Mucosa of descending colon (tissue), 3 donors: ENCODE results near the gene SLC16A8. TPM values are rescaled to one million over a fixed set of nuclear protein-coding genes. Genes with fewer than 3 reads are reported as not detected.

ENCODE experiments used
- ATAC-seq: fragments of 200-7000 bp; cut with Tn5 transposase; one replicate; pipeline ENCODE4 v1.9.1; 2020; ENCODE audit warnings: mild to moderate bottlenecking, moderate library complexity
- DNase-seq, 3 donors: peaks; one replicate each; pipeline ENCODE4 v3.0.0-alpha.2; 2020
- H3K36me3 ChIP-seq: fragments of 200-600 bp; one replicate; pipeline ENCODE4 v1.8.0; 2021; ENCODE audit warnings: low read depth, mild to moderate bottlenecking
- H3K4me1 ChIP-seq: fragments of 200-600 bp; one replicate; pipeline ENCODE4 v1.8.0; 2021; ENCODE audit warnings: low read depth, mild to moderate bottlenecking
- H3K4me3 ChIP-seq: fragments of 200-600 bp; one replicate; pipeline ENCODE4 v1.8.0; 2021; ENCODE audit warnings: mild to moderate bottlenecking
- H3K9me3 ChIP-seq: fragments of 200-600 bp; one replicate; pipeline ENCODE4 v1.8.0; 2021; ENCODE audit warnings: mild to moderate bottlenecking
- intact Hi-C, 2 donors: fragments of 100-400 bp; cut with DNase I in 1 of 2; cut with micrococcal nuclease in 1 of 2; formaldehyde crosslinking; loops; one replicate each; pipeline versions ENCODE4 v1.11.0 to v1.11.1; 2022; cut with DNase I, micrococcal nuclease
- total RNA-seq, 3 donors: library from RNA; stranded (reverse); fragmentation: NEBNext Ultra II Directional in 2 of 3; extraction: Animal tissue kit (Norgen Biotek cat#: 25700) in 2 of 3; gene quantifications; one replicate each; pipeline versions ENCODE4 v1.2.1 to v1.2.4, GENCODE V29; 2021 to 2023
- TF ChIP-seq, protein P1 (sequence below): fragments of 200-600 bp; IDR thresholded peaks from one replicate; pipeline ENCODE4 v1.8.0; 2022; ENCODE audit warnings: antibody characterized with exemption, mild to moderate bottlenecking
- donor health status: DM: no; HTN: no; CAD: no; lungs with moderate emphysema.
- donor health status: DM: no; HTN: no; CAD: no.
- donor health status: DM: no; HTN: yes; CAD: no.

SLC16A8 gene
- total RNA-seq, 3 donors from 2014 or later = not detected

- no peak for DNase-seq
- no peak for ATAC-seq
- intact Hi-C loops = no loop called here
- H3K4me3 ChIP-seq = no peak overlapping the region
- peaks cover 14% of the 10 kb centered on the region for H3K4me1 ChIP-seq
- H3K9me3 ChIP-seq = no peaks in the 10 kb centered on the region
- no peaks in the 10 kb centered on the region for H3K36me3 ChIP-seq
- TF ChIP-seq, protein P1, sequence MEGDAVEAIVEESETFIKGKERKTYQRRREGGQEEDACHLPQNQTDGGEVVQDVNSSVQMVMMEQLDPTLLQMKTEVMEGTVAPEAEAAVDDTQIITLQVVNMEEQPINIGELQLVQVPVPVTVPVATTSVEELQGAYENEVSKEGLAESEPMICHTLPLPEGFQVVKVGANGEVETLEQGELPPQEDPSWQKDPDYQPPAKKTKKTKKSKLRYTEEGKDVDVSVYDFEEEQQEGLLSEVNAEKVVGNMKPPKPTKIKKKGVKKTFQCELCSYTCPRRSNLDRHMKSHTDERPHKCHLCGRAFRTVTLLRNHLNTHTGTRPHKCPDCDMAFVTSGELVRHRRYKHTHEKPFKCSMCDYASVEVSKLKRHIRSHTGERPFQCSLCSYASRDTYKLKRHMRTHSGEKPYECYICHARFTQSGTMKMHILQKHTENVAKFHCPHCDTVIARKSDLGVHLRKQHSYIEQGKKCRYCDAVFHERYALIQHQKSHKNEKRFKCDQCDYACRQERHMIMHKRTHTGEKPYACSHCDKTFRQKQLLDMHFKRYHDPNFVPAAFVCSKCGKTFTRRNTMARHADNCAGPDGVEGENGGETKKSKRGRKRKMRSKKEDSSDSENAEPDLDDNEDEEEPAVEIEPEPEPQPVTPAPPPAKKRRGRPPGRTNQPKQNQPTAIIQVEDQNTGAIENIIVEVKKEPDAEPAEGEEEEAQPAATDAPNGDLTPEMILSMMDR = no peak
Observed at GRCh38 chr22:38034884-38035529, 49.0 kb downstream of the SLC16A8 start.

- DNase-seq = peak; percentile 53 to 73 (median 56)
- Histone ChIP-seq H3K9me3 (no peaks in the 10 kb centered on the region), H3K4me3 (no peak overlapping the region), H3K36me3 (no peaks in the 10 kb centered on the region), H3K4me1 (peaks cover 14% of the 10 kb centered on the region)
- peak; percentile 55 for ATAC-seq
- intact Hi-C loops = no loop called here
- TF ChIP-seq, protein P1 = no peak
Observed at GRCh38 chr22:38034278-38034882, 49.6 kb downstream of the SLC16A8 start.

DNA sequence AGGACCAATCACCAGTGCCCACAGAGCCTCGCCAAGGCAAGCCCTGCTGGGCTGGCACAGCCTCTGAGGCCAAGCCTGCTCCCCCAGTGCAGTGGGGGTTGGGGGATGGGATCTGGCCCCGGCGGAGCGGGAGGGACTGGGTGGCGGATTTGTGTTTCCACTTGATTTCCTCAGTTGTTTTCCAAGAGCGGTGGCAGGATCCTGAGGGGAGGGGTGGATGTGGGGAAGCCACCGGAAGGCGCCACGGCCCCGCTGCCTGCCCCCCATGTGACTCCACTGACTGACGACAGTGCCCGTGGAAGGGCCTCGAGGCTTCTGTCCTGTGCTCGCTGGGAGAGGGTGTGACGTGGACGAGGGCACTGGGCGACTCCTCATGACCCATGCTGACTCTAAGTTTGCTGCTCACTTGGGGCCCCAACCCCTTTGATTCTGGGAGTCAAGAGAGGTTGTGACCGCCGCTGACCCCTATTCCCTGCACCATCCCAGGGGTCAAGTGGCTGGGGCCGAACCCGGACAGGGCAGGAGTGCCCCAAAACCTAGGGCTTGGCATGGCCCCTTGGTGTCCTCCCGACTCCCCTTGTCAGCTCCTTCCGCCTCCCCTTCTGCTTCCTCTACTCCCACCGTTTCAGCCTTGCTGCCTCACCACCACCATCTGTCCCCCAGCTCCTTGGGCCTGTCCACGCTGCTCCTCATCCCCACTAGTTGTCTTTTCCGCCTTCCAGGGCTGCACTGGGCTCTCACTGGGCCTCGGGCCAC, 50.3 kb downstream of the SLC16A8 start:
- intact Hi-C loops = no loop called here
- no peaks in the 10 kb centered on the region for H3K9me3 ChIP-seq
- DNase-seq (peak in 1 of 3 donors; percentile 49), ATAC-seq (no peak)
- H3K4me1 ChIP-seq = peaks cover 14% of the 10 kb centered on the region
- TF ChIP-seq, protein P1 = no peak
- H3K4me3 ChIP-seq = no peak overlapping the region
- H3K36me3 ChIP-seq = no peaks in the 10 kb centered on the region

GRCh38 chr22:38032681-38033521, 51.1 kb downstream of the SLC16A8 start:
- DNase-seq (no peak), ATAC-seq (no peak)
- H3K4me1 ChIP-seq = peaks cover 14% of the 10 kb centered on the region
- H3K9me3 ChIP-seq = no peaks in the 10 kb centered on the region
- H3K4me3 ChIP-seq = no peak overlapping the region
- intact Hi-C loops = no loop called here
- TF ChIP-seq, protein P1 = no peak
- H3K36me3 ChIP-seq = no peaks in the 10 kb centered on the region

- intact Hi-C loops = no loop called here
- ATAC-seq = no peak
- H3K4me3 ChIP-seq = no peak overlapping the region
- TF ChIP-seq, protein P1 = no peak
- peaks cover 14% of the 10 kb centered on the region for H3K4me1 ChIP-seq
- no peaks in the 10 kb centered on the region for H3K36me3 ChIP-seq
- no peak for DNase-seq
- no peaks in the 10 kb centered on the region for H3K9me3 ChIP-seq
Observed at GRCh38 chr22:38031491-38031890, 52.5 kb downstream of the SLC16A8 start.
